ENCODE measurements around the gene GOLGA6L10.

The GOLGA6L10 gene

GRCh38 chr15:82294061-82294690, 55.1 kb downstream of the GOLGA6L10 start:
- H3K4me3 ChIP-seq (ENCODE audit: low read length), result no peak overlapping the region
- no peak for DNase-seq
- no peak overlapping the region for H3K27ac ChIP-seq (ENCODE audit: low read length)
- no peak overlapping the region for H3K4me2 ChIP-seq (ENCODE audit: low read depth, low read length)
- H3F3A ChIP-seq (ENCODE audit: insufficient read depth, low read length), result no peaks in the 10 kb centered on the region
- TF ChIP-seq CTCF (IDR thresholded peaks at IDR 0.05; ENCODE audit: low read length) (no peak), EZH2phosphoT487 (IDR thresholded peaks at IDR 0.05; ENCODE audit: low read length) (no peak), EZH2 (optimal IDR thresholded peaks at IDR 0.05; ENCODE audit: low read depth, low read length) (no peak)
- H4K20me1 ChIP-seq (ENCODE audit: insufficient read depth, low read length), result no peaks in the 10 kb centered on the region
- H3K9me2 ChIP-seq (replicated peaks; ENCODE audit: insufficient read depth, low read length), result no peaks in the 10 kb centered on the region
- H3K79me2 ChIP-seq (ENCODE audit: low read length), result no peaks in the 10 kb centered on the region
- H3K9me3 ChIP-seq (replicated peaks; ENCODE audit: insufficient read depth, low read length), result no peaks in the 10 kb centered on the region
- H3K9ac ChIP-seq (ENCODE audit: low read length), result no peak overlapping the region
- no peaks in the 10 kb centered on the region for H3K4me1 ChIP-seq (ENCODE audit: low read length)
- H3K36me3 ChIP-seq (replicated peaks; ENCODE audit: insufficient read depth, low read length), result no peaks in the 10 kb centered on the region
- peaks cover 56% of the 10 kb centered on the region for H3K27me3 ChIP-seq (replicated peaks; ENCODE audit: insufficient read depth, low read length)
- H2AFZ ChIP-seq (ENCODE audit: low read length), result no peak overlapping the region

- no peaks in the 10 kb centered on the region for H3K9me2 ChIP-seq (replicated peaks; ENCODE audit: insufficient read depth, low read length)
- H3F3A ChIP-seq (ENCODE audit: insufficient read depth, low read length), result no peaks in the 10 kb centered on the region
- no peaks in the 10 kb centered on the region for H3K36me3 ChIP-seq (replicated peaks; ENCODE audit: insufficient read depth, low read length)
- H3K27me3 ChIP-seq (replicated peaks; ENCODE audit: insufficient read depth, low read length), result peaks cover 60% of the 10 kb centered on the region
- no peaks in the 10 kb centered on the region for H3K79me2 ChIP-seq (ENCODE audit: low read length)
- no peak overlapping the region for H3K4me3 ChIP-seq (ENCODE audit: low read length)
- no peak for DNase-seq
- no peak overlapping the region for H2AFZ ChIP-seq (ENCODE audit: low read length)
- H3K9ac ChIP-seq (ENCODE audit: low read length), result no peak overlapping the region
- H3K27ac ChIP-seq (ENCODE audit: low read length), result no peak overlapping the region
- no peak overlapping the region for H3K4me2 ChIP-seq (ENCODE audit: low read depth, low read length)
- no peaks in the 10 kb centered on the region for H3K4me1 ChIP-seq (ENCODE audit: low read length)
- no peaks in the 10 kb centered on the region for H4K20me1 ChIP-seq (ENCODE audit: insufficient read depth, low read length)
- TF ChIP-seq EZH2 (optimal IDR thresholded peaks at IDR 0.05; ENCODE audit: low read depth, low read length) (no peak), CTCF (IDR thresholded peaks at IDR 0.05; ENCODE audit: low read length) (no peak), EZH2phosphoT487 (IDR thresholded peaks at IDR 0.05; ENCODE audit: low read length) (no peak)
- no peaks in the 10 kb centered on the region for H3K9me3 ChIP-seq (replicated peaks; ENCODE audit: insufficient read depth, low read length)
Observed at GRCh38 chr15:82292271-82292670, 57.0 kb downstream of the GOLGA6L10 start.

Data from MM.1S (cell line).